IPS-NIHi7 (cell line): Measurements from ENCODE around the gene INCA1.

Source experiments
- DNase-seq: peaks from one replicate; pipeline ENCODE4 v3.0.0; 2012; ENCODE audit warnings: mixed read lengths; ENCODE audit errors: extremely low spot score

The INCA1 gene

DNA sequence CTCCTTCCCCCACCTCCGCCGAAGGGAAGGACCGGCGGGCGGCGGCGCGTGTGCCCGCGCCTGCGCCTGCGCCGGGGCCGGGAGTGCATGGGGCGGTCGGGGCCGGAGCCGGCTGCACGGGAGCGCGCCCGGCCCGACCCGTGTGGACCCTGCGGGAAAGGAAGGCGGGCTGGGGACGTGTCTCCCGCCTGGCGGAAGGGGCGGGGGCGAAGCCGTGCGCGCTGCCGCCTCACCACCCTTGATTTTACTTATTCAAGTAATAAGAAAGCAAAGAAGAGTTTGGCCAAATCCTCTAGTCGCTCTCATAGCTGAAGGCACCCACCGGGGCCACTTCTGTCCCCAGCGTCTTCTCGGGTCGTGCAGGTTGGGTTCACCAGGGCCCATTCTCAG, 48.4 kb downstream of the INCA1 start:
- DNase-seq: peak; percentile 86

DNA sequence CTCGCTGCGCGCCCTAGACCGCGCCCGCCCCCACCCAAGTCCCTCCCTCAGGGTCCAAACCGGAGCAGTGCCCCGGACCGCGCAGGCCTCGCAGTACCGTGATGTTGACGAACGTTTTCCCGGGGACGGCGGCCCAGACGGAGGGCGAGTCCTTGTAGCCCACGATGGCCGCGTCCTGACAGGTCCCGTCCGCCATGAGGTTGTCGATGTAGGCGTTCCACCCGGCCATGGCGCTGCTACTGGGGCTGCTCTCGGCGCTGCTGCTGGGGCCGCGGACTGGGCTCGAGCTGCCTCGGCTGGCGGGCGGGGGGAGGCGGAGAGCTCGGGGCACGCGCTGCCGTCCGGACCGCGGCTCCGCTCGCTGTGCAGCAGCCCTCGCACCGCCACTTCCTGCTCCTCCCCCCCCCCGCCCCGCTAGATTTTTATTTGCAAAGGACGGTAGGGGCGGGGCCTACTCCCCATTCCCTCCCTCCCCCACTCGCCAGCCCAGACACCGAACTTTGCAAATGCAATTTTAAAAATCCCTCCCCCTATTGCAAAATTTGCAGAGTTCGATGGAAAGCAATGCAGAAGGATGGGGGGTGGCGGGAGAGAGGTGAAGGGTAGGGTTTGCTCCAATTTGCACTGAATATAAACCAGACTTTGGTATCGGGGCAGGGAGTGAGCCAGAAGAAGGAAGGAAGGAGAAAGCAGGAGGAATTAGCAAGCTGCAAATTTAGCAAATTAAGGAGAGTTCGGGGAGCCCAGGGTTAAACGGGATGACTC, 49.0 kb downstream of the INCA1 start, which contains the start of gene PFN1:
Gene PFN1 (minus strand): TSS at position 365 of the 765 bp plus-strand sequence. CDS start 136 bp downstream, at position 229.
- DNase-seq: peak; percentile 78

DNA sequence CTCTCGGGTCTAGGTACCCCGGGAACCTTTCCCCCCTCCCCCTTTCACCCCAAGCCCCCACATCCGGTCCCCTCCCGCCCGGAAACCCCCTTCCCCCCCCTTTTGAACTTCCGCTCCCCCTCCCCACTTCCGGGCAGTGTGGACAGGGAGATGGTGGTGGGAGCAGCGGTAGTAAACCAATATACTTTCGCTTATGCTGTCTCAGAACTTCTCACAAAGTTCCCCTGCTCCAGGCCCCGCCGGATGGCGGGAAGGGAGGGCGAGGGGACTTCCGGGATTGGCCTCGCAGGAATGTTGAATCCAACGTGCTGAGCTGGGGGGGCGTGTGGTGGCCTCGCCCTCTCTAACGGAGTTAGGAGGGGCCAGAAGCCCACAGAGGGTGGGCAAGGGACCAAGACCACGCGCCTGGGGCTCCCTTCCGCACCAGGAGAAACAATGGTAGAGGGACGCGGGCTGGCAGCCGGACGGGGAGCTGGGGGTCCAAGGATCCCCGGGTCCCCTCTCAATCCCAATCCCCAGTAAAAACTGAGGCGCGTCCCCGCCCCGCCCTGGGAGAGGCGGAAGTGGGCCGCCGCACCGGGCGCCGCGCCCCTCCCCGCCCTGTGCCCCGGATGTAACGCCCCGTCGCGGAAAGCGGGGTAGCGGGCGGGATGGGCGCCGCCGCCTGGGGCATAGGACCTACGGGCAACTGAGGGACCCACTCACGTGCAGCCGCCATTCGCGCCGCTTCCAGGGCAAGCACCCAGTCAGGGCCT, 49.7 kb downstream of the INCA1 start:
- peak; percentile 51 for DNase-seq

DNA sequence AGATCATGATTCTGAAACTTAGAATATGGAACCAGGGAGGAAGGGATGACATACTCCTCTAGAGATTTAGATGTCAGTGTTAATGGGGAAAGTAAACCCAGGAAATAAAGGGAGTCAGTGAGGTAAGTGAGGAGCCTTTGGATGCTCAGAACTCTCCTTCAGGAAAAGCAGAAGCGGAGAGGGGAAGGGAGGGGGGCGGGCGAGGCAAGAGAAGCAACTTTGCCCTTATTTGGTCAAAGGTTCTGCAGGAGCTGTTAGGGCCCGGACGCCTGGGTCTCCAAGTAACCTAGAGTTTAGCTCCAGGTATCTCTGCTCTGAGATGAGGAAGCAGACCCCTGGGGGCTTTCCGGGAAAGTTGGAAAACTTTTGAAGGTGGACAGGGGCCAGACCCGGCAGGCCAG, 50.3 kb downstream of the INCA1 start:
- no peak for DNase-seq

DNA sequence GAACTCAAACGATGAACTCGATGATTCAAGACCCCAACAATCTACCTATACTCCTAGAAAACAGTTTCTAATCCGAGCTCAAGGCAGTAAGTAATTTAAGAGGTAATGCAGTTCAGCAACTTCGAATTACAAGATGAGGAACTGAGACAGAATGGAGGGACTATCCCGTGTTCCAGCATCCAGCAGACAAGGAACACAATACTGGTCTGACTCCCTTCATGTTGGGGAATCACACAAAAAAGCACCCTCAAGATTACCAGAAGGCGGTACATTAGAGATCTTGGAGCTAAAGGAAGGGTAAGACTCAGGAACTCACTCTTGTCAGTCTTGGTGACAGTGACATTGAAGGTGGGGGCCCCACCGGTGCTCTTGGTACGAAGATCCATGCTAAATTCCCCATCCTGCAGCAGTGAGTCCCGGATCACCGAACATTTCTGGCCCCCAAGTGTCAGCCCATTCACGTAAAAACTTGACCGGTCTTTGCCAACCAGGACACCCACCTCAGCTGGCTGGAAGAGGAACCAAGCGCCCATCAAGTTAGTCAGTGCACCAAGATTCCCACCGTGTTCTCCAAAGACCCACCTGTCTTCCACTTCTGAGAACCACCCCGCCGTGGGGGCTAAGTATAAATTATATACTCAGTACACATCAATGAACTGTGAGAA, 50.9 kb downstream of the INCA1 start:
- DNase-seq: no peak

DNA sequence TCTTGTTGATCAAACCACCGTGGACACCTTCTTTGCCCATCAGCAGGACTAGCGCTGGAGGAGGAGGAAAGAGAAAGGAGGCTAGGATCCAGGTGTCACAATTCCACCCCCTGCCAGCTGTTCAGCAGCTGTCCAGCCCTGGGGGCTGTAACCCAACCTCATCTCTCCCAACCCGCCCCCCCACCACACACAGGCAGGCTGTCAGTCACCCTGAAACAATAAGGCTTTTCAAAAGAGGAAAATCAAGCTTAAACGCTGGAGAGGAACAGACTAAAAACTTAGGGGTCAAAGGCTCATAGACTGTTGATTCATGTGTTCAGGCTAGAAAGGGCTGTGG, 51.4 kb downstream of the INCA1 start:
- no peak for DNase-seq

DNA sequence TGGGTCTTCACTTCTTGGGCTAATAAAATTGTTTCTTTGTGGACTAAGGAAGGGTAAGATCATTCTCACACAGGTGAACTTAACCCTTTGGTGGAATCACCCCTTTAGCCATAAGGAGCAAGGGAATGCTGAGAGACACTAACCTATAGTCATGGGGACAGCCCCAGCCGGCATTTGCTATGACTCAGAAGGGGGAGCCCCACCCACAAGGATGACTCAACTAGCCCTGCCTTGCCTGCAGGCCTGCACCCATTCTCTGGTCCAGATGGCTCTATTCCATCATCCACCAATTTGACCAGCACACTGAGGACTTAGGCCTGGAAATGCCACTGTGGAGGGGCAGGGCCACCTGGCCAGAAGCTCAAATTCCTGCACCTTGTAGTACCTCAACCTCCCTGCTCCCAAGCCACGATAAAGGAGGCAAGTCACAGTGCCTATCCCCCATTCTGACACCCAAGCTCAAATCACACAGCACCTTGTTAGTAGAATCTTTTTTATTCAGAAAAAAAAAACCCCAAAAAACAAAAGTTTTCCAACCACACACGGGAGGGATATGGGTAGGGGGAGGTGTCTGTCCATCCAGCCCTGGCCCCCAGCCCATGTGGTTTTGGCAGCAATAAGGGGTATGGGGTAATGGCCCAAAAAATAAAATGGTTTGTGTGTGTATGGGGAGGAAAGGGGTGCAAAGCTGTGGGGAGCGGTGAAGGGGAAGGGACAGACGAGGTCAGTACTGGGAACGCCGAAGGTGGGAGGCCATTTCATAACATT, 52.0 kb downstream of the INCA1 start:
- DNase-seq: peak; percentile 43

DNA sequence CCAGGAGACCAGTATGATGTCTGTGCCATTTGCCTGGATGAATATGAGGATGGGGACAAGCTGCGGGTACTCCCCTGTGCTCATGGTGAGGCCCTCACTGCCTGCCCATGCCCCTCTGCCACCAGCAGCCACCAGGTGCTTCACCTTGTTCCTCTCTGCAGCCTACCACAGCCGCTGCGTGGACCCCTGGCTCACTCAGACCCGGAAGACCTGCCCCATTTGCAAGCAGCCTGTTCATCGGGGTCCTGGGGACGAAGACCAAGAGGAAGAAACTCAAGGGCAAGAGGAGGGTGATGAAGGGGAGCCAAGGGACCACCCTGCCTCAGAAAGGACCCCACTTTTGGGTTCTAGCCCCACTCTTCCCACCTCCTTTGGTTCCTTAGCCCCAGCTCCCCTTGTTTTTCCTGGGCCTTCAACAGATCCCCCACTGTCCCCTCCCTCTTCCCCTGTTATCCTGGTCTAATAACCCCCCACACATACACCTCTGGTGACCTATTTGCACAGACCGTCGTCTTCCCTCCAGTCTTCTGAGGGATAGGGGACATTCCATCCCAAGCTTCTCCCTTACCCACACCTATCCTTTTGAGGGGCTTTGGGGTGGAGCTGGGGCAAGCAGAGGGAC, 52.7 kb downstream of the INCA1 start:
- DNase-seq: no peak

DNA sequence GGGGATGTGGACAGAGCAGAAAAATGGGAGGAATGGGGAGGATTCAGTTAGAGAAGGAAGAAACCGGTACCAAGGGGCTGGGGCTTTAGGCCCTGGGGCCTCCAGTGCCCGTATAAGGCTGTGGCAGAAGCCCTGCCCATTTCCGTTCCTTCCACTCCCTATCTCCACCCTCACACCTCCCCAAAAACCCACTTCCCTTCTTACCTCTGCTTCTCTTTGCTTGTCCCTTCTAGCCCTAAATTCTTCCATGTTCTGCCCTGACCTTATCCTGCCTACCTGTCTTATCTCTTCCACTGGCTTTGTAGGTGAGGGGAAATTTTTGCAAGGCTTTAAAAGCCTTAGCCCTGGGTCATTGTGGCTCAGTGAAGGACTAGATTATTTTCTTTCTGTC, 53.2 kb downstream of the INCA1 start:
- no peak for DNase-seq

DNA sequence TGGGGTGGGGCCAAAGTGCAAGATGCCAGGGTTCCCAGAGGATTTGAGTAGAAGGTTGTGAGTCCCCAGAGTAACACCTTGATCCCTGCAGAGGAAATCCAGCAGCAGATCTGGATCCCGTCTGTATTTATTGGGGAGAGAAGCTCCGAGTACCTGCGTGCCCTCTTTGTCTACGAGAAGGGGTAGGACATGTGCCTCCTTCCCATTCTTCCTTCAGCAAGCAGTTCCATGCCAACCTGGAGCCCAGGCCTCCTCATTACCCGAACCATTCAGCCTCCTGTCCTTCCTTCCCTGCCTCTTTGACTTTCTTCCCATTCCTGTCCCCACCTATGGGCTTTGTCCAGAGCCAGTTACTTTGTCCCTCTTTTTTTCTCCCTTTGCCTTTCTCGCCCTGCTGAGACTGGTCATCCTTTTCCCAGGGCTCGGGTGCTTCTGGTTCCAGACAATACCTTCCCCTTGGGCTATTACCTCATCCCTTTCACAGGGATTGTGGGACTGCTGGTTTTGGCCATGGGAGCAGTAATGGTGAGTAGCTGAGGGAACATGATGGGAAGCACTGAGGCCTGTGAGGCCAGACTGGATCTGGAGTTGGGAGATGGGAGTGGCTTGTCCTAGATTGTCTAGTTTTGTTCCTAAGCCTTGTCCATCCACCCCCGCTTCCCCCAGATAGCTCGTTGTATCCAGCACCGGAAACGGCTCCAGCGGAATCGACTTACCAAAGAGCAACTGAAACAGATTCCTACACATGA, 54.4 kb downstream of the INCA1 start:
- no peak for DNase-seq

DNA sequence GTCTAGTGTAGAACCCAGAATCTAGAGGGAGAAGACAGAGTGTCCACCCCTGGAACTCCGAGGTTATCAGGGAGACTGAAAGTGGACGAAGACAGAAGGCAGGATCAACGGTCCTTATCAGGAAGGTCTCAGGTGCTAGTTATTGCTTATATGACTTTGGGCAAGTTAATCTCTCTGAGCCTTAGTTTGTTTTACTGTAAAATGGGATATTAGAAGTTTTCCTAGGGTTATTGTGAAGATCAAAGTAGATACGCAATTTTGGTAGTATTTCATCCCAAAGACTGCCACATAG, 56.1 kb downstream of the INCA1 start:
- no peak for DNase-seq

DNA sequence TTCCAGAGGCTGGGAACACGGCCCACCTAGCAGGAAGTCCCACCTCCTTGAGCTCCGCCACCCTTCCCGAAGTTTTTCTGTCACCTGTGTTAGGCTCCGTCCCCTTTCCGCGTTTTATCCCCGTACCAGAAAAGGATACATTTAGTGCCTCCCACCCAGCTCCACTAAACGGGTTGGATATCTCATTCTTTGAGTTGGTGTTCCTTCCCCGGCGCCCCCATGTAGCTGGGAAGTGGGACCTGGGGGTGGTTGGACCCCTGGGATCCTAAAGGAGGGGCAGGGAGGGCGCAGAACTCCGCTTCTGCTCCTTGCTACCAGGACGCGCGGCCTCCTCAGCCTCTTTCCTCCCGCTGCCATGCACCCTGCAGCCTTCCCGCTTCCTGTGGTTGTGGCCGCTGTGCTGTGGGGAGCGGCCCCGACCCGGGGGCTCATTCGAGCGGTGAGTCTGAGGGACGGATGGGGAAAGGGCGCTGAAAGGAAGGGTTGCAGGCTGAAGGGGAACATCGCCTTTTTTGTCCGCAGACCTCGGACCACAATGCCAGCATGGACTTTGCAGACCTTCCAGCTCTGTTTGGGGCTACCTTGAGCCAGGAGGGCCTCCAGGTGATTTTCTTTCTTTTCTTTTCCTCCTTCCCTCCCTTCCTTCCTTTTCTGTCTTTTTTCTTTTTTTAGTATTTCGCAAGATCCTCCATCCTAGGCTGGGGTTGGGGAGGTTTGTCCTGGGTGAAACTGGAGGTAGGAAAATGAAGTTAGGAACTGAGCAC, 56.6 kb downstream of the INCA1 start:
- peak; percentile 76 for DNase-seq

DNA sequence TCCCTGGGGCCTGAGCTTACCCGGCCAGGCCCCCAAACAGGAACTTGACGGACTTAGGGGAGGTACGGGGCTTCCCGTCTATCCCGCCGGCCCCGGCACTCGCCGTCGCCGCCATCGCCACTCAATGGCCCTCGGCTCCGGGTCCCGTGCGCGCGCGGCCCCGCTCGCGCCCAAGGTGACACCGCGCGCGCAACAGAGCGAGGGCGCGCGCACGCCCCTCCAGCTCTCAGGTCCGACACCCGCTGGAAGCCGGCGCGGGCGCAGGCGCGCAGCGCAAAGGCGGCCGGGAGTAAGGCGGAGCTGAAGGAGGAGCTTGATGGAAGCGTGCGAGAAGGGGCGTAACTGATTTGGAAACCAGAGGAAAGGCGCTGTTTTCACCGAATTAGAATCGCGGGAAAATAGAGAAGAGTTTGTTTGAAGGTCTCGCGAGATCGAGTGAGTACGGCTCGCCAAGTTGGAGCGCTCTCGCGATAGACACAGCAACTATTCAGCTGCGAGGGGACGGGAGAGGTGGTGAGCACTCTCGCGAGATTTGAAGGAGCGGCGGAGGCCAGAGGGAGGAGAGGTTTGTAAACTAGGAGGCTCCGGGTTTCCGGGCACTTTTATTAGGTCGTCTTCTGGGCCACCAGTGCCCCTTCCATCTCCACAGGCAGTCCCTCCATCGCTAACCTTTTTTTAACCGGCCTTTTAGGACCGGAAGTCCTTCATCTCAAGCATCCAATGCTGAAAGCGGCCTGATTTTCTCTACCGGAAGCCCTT, 57.3 kb downstream of the INCA1 start, which contains the start of the genes RNF167 and SLC25A11:
Gene RNF167 (plus strand): TSS at position 473 of the 759 bp plus-strand sequence. CDS start 642 bp downstream, outside the sequence.
Gene SLC25A11 (minus strand): TSS at position 251 of the 759 bp plus-strand sequence. CDS start 136 bp downstream, at position 115.
- peak; percentile 96 for DNase-seq

DNA sequence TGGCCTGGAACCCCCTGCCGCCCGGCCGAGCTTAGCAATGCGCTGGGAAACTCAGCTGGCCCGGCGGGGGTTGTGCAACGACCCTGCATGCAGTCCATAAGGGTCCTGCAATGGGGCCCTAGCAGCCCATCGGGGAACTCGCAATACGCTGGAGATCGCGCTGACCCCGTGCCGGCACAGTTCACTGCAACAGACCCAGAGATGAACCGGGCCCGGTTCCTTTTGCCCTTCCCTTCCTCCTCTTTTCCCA, 57.9 kb downstream of the INCA1 start:
- peak; percentile 26 for DNase-seq

DNA sequence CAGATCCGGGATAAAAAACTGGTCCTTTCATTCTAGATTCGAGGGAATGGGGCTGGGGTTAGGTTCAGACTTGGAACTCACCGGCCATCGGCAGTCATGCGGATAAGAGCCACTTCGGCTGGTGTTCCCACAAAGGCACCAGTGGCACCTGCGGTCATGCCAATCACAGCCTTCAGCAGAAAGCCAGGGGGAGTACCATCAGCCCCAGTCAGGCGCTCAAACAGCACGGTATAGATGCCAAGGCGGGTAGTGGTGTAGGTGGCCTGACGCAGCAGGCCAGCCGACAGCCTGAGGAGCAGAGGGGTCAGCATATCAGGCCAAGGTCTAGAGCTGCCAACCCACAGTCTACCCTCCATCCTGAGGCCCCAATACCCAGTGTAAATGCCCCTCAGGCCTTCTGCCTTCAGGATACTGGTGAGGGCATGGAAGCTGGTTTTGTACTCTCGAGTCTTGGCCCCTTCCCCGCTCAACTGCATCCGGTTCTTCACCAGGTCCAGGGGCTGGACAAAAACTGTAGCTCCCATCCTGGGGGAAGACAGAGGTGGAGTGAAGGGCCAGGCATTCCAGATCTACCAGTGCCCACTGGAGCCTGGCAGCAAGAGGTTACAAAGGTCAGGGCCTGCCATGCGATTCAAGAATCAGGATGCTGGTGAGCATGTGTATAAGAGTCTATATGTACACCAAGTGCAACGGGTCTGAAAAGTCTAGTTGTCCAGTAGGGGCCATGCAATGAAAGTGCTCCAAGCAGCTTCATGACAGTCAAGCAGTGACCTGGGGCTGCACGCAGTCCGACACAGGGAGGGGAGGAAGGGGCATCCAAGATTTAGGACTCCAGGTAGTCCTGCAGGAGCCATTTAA, 58.4 kb downstream of the INCA1 start:
- DNase-seq: no peak
